Astrocyte of the cerebellum (primary cell): ENCODE measurements around the gene PHKA2.

Source experiments
- DNase-seq: peaks from one replicate; pipeline ENCODE4 v3.0.0-alpha.2; 2011; ENCODE audit warnings: low read depth
- H3K4me3 ChIP-seq: 2 replicates; pipeline ENCODE4 v1.5.1; 2011; ENCODE audit warnings: mild to moderate bottlenecking, low read depth, low read length, moderate library complexity
- in situ Hi-C: cut with HindIII; loops from 2 replicates; pipeline ENCODE4 v1.10.0; 2017; ENCODE audit warnings: low sequenced_read_pairs
- TF ChIP-seq, protein P1 (sequence below): IDR thresholded peaks from 2 replicates; pipeline ENCODE4 v1.5.1; 2012; ENCODE audit warnings: low read length, low read depth, moderate library complexity, mild to moderate bottlenecking; ENCODE audit errors: missing control alignments

The PHKA2 gene

DNA sequence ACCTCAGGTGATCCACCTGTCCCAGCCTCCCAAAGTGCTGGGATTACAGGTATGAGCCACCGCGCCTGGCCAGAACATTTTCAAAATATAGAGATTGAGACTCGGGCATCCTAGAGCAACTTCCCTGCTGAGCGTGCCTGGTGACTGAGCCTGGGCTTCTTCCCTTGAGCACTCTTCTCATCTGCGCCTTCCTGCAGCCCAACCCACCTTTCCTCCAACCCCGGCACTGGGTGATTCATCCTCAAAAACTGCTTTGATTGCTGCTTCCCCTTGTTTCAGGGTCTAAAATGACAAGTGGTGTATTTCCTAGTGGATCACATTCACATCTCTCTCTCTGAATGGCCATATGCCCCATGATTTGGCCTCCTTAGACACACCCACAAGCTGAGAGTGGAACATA is 37.8 kb downstream of the PHKA2 start:
- in situ Hi-C loops: no loop called here
- TF ChIP-seq, protein P1, sequence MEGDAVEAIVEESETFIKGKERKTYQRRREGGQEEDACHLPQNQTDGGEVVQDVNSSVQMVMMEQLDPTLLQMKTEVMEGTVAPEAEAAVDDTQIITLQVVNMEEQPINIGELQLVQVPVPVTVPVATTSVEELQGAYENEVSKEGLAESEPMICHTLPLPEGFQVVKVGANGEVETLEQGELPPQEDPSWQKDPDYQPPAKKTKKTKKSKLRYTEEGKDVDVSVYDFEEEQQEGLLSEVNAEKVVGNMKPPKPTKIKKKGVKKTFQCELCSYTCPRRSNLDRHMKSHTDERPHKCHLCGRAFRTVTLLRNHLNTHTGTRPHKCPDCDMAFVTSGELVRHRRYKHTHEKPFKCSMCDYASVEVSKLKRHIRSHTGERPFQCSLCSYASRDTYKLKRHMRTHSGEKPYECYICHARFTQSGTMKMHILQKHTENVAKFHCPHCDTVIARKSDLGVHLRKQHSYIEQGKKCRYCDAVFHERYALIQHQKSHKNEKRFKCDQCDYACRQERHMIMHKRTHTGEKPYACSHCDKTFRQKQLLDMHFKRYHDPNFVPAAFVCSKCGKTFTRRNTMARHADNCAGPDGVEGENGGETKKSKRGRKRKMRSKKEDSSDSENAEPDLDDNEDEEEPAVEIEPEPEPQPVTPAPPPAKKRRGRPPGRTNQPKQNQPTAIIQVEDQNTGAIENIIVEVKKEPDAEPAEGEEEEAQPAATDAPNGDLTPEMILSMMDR: no peak
- no peak for DNase-seq
- no peak overlapping the region for H3K4me3 ChIP-seq

DNA sequence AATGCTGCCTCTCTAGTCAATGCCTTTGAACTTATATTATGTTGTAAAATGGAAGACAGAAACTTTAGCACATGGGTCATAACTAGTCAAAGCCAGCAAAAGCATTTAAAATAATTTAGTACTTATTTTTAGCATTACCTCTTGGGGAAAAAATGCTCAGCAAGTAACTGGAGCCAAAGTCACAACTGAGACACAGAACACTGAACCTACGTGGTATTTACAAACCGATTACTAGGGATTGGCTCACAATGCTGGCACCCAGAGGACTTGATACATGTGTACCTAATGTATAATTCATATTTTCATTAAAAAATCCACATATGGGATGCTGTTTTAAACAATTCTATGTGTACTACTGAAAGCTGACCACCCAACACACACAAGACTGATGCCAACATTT is 38.4 kb downstream of the PHKA2 start:
- no peak for DNase-seq
- no peak overlapping the region for H3K4me3 ChIP-seq
- TF ChIP-seq, protein P1: no peak
- in situ Hi-C loops: no loop called here

DNA sequence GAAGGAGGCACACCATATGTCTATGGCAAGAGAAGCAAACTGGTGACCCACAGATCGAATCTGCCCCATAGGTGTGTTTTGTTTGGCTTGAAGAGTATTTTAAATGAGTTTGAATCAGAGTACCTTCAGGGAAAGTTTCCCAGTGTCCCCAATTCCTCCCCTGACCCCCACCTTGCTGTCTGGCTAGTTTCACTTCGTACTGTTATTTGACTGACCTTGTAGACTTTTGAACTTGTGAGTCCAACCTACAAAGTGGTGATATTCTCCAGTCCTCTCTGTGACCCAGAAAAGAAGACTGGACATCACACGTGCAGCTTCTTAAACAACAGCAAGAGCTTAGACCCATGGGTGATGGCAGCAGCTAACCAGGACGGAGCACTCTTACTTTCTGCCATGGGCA is 39.4 kb downstream of the PHKA2 start:
- in situ Hi-C loops: no loop called here
- no peak for DNase-seq
- TF ChIP-seq, protein P1: no peak
- H3K4me3 ChIP-seq: no peak overlapping the region

DNA sequence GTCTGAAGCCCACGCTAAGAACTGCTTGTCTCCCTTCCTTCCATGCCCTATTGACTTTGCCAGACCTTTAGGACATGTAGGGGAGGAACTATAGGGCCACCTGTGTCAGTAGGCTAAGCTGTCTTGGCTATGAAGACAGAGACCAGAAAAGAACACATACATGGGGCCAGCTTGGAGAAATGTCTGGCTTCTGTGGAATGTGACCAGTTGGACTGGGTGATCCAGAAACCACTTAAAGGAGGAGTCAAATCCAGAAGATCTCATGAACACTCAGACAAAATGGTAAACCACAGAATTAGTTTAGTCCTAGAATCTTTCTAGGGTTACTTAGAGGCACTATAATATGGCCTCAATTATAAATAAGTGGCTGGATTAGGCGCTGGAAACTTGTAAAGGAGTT is 42.0 kb downstream of the PHKA2 start:
- TF ChIP-seq, protein P1: no peak
- in situ Hi-C loops: no loop called here
- no peak for DNase-seq
- no peak overlapping the region for H3K4me3 ChIP-seq

DNA sequence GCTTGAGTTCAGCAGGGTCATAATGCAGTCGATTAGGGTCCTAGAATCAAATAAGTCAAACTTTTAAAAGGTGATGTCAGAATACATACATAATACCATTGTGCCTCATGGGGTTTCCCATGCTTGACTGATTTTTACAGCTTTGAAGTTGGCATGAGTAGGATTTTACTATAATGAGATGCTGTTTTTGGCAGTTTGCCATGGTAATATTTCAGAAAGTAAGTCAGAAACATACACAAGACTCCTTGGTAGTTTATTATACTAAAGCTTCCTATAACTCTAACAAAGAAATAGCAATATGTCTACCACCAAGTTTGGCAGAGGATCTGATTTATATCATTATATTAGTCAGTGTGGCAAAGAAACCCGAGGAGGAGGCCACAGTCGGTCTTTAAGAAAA is 45.2 kb downstream of the PHKA2 start:
- in situ Hi-C loops: no loop called here
- DNase-seq: peak; percentile 18
- no peak overlapping the region for H3K4me3 ChIP-seq
- TF ChIP-seq, protein P1: no peak

DNA sequence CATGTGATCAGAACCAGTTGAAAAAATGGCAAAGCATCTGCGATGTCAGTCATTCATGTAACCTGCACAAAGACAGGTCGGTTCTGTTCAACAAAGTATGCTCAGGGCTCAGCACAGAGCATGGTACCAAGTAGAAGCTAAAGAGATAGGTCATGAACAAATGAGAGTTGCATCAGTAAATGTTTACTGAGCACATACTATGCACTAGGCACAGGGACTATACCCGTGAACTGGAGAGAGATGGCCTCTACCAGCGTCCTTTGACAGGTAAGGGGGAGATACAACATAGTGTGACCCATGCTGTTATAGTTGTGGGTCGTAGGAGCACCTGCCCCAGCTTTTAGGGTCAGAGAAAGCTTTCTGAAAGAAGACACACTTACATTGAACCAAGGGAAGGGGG is 46.7 kb downstream of the PHKA2 start:
- no peak for DNase-seq
- H3K4me3 ChIP-seq: no peak overlapping the region
- in situ Hi-C loops: no loop called here
- TF ChIP-seq, protein P1: no peak

DNA sequence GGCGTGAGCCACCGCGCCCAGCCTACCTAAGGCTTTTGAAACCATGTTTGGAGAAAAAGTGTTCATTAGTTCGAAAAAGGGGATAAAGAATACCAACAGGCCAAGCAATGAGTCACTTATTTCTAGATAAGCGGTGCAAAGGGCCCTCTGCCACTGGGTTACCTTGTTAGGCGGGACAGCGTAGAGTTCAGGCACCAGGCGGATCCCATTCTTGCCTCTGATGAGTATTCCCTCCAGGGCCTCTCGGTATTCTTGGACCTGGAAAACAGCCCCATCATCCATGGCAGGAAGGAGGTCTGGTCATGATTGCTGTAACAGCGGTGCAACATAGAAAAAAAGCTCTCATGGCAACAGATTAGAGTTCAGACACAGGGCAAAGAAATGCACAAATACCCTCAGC is 48.0 kb downstream of the PHKA2 start:
- H3K4me3 ChIP-seq: no peak overlapping the region
- DNase-seq: no peak
- in situ Hi-C loops: no loop called here
- TF ChIP-seq, protein P1: no peak
